ENCODE data around the gene THAP4. TPM values are rescaled to one million over a fixed set of nuclear protein-coding genes. Genes with fewer than 3 reads are reported as not detected.

Gene THAP4
- total RNA-seq, 3 donors from 2014 or later (not counting 1 experiment from before 2014, with no cell fraction given): 19.8 to 29.2 (median 27.8) TPM

- no peak overlapping the region for H3K4me3 ChIP-seq (ENCODE audit: low read length)
- H3K36me3 ChIP-seq (ENCODE audit: control insufficient read depth, insufficient read depth, low read length): no peaks in the 10 kb centered on the region
- H3K27ac Mint-ChIP-seq: no peak overlapping the region
- ATAC-seq: no peak
- no peak overlapping the region for H3K4me3 Mint-ChIP-seq
- no peak for TF ChIP-seq CTCF (IDR thresholded peaks at IDR 0.05)
- no peak overlapping the region for H3K27ac ChIP-seq (ENCODE audit: low read length)
- H3K9me3 Mint-ChIP-seq: no peaks in the 10 kb centered on the region
- no peak for DNase-seq
- intact Hi-C loops (cut with micrococcal nuclease): no loop called here
- no peaks in the 10 kb centered on the region for H3K4me1 Mint-ChIP-seq
- WGBS (ENCODE audit: insufficient coverage): 55% methylated on average over 25 of the region's 25 CpGs
- peaks cover 0 to 11% of the 10 kb centered on the region in 2 donors for H3K27me3 Mint-ChIP-seq (ENCODE audit: low read depth in 2 of 2)
- peaks cover 8% of the 10 kb centered on the region for H3K4me1 ChIP-seq (ENCODE audit: control insufficient read depth, insufficient read depth, low read length)
- no peaks in the 10 kb centered on the region for H3K36me3 Mint-ChIP-seq
- H3K9me3 ChIP-seq (ENCODE audit: control insufficient read depth, insufficient read depth, low read length): no peaks in the 10 kb centered on the region
- peaks cover 4% of the 10 kb centered on the region for H3K27me3 ChIP-seq (ENCODE audit: control insufficient read depth, insufficient read depth, low read length)
These were observed 90.0 kb downstream of the THAP4 start for GRCh38 chr2:241546771-241547498.

GRCh38 chr2:241545523-241546473 lies 91.2 kb downstream of the THAP4 start:
- Mint-ChIP-seq H3K9me3 (no peaks in the 10 kb centered on the region), H3K27ac (no peak overlapping the region), H3K4me1 (peaks cover under 1 to 1% of the 10 kb centered on the region in 2 donors), H3K36me3 (no peaks in the 10 kb centered on the region), H3K27me3 (ENCODE audit: low read depth in 2 of 2) (peaks cover 0 to 4% of the 10 kb centered on the region in 2 donors), H3K4me3 (no peak overlapping the region)
- Histone ChIP-seq H3K27ac (ENCODE audit: low read length) (no peak overlapping the region), H3K9me3 (ENCODE audit: control insufficient read depth, insufficient read depth, low read length) (no peaks in the 10 kb centered on the region), H3K4me3 (ENCODE audit: low read length) (no peak overlapping the region), H3K4me1 (ENCODE audit: control insufficient read depth, insufficient read depth, low read length) (peaks cover 8% of the 10 kb centered on the region), H3K27me3 (ENCODE audit: control insufficient read depth, insufficient read depth, low read length) (peaks cover 9% of the 10 kb centered on the region), H3K36me3 (ENCODE audit: control insufficient read depth, insufficient read depth, low read length) (no peaks in the 10 kb centered on the region)
- ATAC-seq (no peak), DNase-seq (no peak)
- intact Hi-C loops (cut with micrococcal nuclease): no loop called here
- no peak for TF ChIP-seq CTCF (IDR thresholded peaks at IDR 0.05)
- 82% methylated on average over 11 of the region's 12 CpGs for WGBS (ENCODE audit: insufficient coverage)

- Histone ChIP-seq H3K27ac (ENCODE audit: low read length) (no peak overlapping the region), H3K4me1 (ENCODE audit: control insufficient read depth, insufficient read depth, low read length) (peaks cover 12% of the 10 kb centered on the region), H3K27me3 (ENCODE audit: control insufficient read depth, insufficient read depth, low read length) (peaks cover 11% of the 10 kb centered on the region), H3K9me3 (ENCODE audit: control insufficient read depth, insufficient read depth, low read length) (no peaks in the 10 kb centered on the region), H3K4me3 (ENCODE audit: low read length) (no peak overlapping the region), H3K36me3 (ENCODE audit: control insufficient read depth, insufficient read depth, low read length) (no peaks in the 10 kb centered on the region)
- WGBS (ENCODE audit: insufficient coverage): 88% methylated on average over 10 of the region's 10 CpGs
- Mint-ChIP-seq H3K27me3 (ENCODE audit: low read depth in 2 of 2) (peaks cover 0 to 7% of the 10 kb centered on the region in 2 donors), H3K4me1 (peaks cover 4 to 5% of the 10 kb centered on the region in 2 donors), H3K27ac (no peak overlapping the region), H3K36me3 (no peaks in the 10 kb centered on the region), H3K9me3 (no peaks in the 10 kb centered on the region), H3K4me3 (no peak overlapping the region)
- intact Hi-C loops (cut with micrococcal nuclease): no loop called here
- no peak for TF ChIP-seq CTCF (IDR thresholded peaks at IDR 0.05)
- ATAC-seq (no peak), DNase-seq (no peak)
These were observed 91.9 kb downstream of the THAP4 start for GRCh38 chr2:241545106-241545505.
